Endothelial cell (in vitro differentiated cells): Measurements from ENCODE around the gene HDAC7. TPM values are rescaled to one million over a fixed set of nuclear protein-coding genes. Genes with fewer than 3 reads are reported as not detected.

Source experiments
- DNase-seq: peaks from one replicate; pipeline ENCODE4 v3.0.0; 2021; ENCODE audit warnings: low spot score
- H3K27ac Mint-ChIP-seq: one replicate; pipeline ENCODE4 v1.8.0; 2021; ENCODE audit warnings: mixed read lengths, inconsistent platforms; ENCODE audit not compliant: unreplicated experiment
- H3K27me3 Mint-ChIP-seq: one replicate; pipeline ENCODE4 v1.8.0; 2021; ENCODE audit warnings: mild to moderate bottlenecking, moderate library complexity, mixed read lengths, inconsistent platforms; ENCODE audit not compliant: unreplicated experiment
- H3K36me3 Mint-ChIP-seq: one replicate; pipeline ENCODE4 v1.8.0; 2021; ENCODE audit warnings: mild to moderate bottlenecking, low read depth, mixed read lengths, inconsistent platforms; ENCODE audit not compliant: unreplicated experiment
- H3K4me1 Mint-ChIP-seq: one replicate; pipeline ENCODE4 v1.8.0; 2021; ENCODE audit warnings: mild to moderate bottlenecking, mixed read lengths, inconsistent platforms; ENCODE audit not compliant: unreplicated experiment
- H3K4me3 Mint-ChIP-seq: one replicate; pipeline ENCODE4 v1.8.0; 2021; ENCODE audit warnings: mild to moderate bottlenecking, mixed read lengths, inconsistent platforms; ENCODE audit not compliant: unreplicated experiment
- H3K9me3 Mint-ChIP-seq: one replicate; pipeline ENCODE4 v1.8.0; 2021; ENCODE audit warnings: mixed read lengths, inconsistent platforms; ENCODE audit not compliant: unreplicated experiment
- total RNA-seq: library from RNA; stranded (reverse); fragmentation: NEBNext Ultra II Directional; extraction: Animal tissue kit (Norgen Biotek cat#: 25700); gene quantifications from one replicate; pipeline ENCODE4 v1.2.1, GENCODE V29; 2021; ENCODE audit not compliant: unreplicated experiment
- TF ChIP-seq, protein P1 (sequence below): fragments of 200-600 bp; sonication (generic); IDR thresholded peaks from one replicate; pipeline ENCODE4 v1.5.0; 2021; ENCODE audit warnings: antibody characterized with exemption; ENCODE audit not compliant: unreplicated experiment

Gene HDAC7
- total RNA-seq, 1 donor from 2014 or later, result 387 TPM

DNA sequence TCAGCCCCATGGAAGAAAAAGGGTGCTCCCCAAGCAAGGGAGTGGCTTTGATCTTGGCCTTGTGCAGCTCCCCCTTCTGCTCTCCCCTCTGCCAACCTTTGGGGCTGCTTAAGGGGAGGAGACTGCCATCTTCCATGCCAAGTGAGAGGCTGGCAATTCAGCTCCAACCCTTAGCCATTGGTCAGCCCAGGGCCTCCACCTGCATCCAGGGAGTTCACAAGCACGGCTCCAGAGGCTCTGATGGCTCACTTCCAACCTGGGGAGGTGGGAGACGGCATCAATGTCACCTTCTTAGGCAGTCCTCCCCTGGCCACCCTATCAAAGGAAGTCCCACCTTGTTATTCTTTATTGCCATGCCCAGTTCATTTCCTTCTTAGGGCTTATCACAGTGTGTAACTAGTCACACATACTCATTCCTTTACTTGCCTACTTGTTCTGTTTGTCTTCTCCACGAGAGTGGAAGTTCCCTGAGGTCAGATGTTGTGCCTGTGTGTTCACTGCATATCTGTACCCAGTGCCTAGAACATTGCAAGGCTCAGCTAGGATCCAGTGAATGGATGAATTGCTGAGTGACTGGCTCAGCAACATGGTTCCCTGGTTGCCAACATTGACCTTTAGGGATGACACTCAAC lies 5.0 kb downstream of the HDAC7 start:
- peaks cover 74% of the 10 kb centered on the region for H3K4me1 Mint-ChIP-seq
- peak overlapping the region; percentile 92 for H3K27ac Mint-ChIP-seq
- peak overlapping the region; percentile 98 for H3K4me3 Mint-ChIP-seq
- no peaks in the 10 kb centered on the region for H3K9me3 Mint-ChIP-seq
- no peak for DNase-seq
- peaks cover 50% of the 10 kb centered on the region for H3K27me3 Mint-ChIP-seq
- TF ChIP-seq, protein P1, sequence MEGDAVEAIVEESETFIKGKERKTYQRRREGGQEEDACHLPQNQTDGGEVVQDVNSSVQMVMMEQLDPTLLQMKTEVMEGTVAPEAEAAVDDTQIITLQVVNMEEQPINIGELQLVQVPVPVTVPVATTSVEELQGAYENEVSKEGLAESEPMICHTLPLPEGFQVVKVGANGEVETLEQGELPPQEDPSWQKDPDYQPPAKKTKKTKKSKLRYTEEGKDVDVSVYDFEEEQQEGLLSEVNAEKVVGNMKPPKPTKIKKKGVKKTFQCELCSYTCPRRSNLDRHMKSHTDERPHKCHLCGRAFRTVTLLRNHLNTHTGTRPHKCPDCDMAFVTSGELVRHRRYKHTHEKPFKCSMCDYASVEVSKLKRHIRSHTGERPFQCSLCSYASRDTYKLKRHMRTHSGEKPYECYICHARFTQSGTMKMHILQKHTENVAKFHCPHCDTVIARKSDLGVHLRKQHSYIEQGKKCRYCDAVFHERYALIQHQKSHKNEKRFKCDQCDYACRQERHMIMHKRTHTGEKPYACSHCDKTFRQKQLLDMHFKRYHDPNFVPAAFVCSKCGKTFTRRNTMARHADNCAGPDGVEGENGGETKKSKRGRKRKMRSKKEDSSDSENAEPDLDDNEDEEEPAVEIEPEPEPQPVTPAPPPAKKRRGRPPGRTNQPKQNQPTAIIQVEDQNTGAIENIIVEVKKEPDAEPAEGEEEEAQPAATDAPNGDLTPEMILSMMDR, result no peak
- peaks cover 31% of the 10 kb centered on the region for H3K36me3 Mint-ChIP-seq

DNA sequence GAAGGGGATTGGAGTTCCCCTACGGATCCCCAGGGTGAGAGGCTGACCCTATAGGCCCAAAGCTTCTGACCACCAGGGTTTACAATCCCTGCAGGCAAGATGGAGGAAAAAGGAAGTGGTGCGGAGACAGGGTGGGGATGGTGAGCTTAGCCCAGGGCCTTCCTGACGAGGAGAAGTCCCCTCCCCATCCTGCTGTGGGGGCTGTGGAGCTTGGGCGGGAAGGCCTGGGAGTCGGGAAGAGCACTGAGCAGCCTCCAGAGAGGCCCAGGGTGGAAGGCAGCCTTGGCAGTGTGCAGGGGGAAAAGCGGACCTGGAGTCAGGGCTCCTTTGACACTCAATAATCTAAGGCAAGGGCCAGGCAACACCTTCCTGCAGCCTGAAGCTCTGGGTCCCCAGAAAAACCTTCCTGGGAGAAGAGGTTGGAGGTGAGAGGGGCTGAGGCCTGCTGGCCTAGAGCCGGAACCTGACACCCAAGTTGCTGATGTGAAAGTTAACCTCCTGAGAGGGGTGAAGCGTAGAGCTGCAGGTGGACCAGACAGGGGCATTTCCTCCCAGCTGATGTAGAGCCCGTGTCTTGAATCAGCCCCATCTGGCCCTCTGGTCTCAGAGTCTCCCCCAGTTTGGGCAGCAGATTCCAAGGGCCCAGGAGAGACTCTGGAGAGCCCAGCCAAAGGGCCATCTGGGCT lies 6.0 kb downstream of the HDAC7 start:
- Mint-ChIP-seq H3K27me3 (peaks cover 53% of the 10 kb centered on the region), H3K36me3 (peaks cover 33% of the 10 kb centered on the region), H3K9me3 (no peaks in the 10 kb centered on the region), H3K4me1 (peaks cover 82% of the 10 kb centered on the region), H3K27ac (peak overlapping the region; percentile 94), H3K4me3 (peak overlapping the region; percentile 90)
- TF ChIP-seq, protein P1, result no peak
- DNase-seq, result no peak

DNA sequence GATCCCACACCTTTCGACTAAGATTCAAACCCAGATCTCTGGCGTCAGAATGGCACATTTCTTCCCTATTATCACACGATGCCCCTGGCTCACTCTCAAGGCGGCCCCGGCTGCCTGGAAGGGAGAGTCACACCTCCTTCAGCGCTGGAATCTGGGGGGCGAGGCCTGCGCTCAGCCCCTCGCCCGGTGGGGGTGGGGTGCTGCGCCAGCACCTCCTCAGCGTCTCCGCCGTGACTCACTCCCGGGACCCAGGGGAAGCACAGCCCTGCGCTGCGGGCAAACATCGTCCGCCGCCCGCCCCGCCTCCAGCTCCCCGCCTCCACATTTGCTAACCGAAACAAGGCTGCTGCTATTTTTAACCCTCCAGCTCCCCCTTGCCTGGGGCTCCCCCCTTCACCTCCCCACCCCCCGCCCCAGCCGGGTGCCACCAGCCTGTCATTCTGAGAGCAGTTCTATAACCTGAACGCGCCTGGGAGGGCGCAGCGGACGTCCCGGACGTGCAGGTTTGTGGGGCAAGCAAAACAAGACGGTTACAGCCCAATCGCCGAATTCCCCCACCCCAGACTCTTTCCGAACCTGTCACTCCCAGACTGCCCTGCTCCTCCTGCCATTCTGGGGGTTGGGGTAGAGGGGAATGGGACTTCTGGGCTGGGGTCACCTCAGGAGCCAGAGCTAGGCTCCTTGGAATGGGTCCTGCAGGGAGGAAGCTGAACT lies 6.7 kb downstream of the HDAC7 start:
- Mint-ChIP-seq H3K27me3 (peaks cover 47% of the 10 kb centered on the region), H3K4me1 (peaks cover 82% of the 10 kb centered on the region), H3K4me3 (peak overlapping the region; percentile 90), H3K27ac (peak overlapping the region; percentile 94), H3K36me3 (peaks cover 30% of the 10 kb centered on the region), H3K9me3 (no peaks in the 10 kb centered on the region)
- TF ChIP-seq, protein P1, result no peak
- DNase-seq, result peak; percentile 60

DNA sequence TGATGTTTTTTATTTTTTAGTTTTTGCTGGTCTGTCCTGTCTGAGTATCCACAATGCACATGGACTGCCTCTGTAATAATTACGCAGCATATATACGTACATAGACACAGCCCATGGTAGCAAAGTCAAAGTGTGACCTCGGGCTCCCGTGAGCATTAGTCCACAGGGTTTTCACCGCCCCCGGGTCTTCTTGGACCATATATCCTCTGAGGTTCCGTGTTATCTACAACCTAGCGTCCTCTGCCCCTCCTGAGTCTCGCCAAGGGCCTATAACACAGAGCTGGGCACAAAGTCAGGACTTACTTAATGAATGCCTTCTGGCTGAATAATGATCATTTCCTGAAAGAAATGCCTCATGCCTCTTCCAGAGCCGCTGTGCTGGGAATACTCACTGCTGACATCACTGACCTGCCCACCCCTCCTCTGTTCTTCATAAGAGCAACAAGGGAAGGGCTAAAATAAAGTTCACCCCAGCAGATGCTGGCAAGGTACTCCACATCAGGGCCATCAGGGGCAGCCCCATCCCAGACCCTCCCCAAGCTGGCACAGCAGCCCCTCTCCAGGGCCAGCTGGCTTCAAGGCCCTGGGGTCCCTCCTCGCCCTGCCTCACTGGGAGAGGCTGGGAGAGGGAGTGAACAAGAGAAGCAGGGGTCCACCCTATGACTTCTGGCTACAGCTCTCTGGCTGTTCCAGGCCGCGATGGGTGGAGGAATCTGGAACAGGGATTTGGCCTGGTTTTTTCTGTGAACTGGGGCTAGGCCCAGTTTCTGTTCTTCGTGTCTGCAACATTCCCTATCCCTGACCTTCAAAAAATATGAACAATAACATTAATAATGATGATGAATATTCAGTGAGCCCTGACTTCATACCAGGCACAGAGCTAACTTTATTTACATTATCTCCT lies 7.9 kb downstream of the HDAC7 start:
- H3K27me3 Mint-ChIP-seq, result peaks cover 40% of the 10 kb centered on the region
- peak overlapping the region; percentile 67 for H3K4me3 Mint-ChIP-seq
- DNase-seq, result no peak
- peaks cover 27% of the 10 kb centered on the region for H3K36me3 Mint-ChIP-seq
- TF ChIP-seq, protein P1, result no peak
- no peaks in the 10 kb centered on the region for H3K9me3 Mint-ChIP-seq
- H3K27ac Mint-ChIP-seq, result peak overlapping the region; percentile 86
- peaks cover 84% of the 10 kb centered on the region for H3K4me1 Mint-ChIP-seq
